Aorta (tissue), 5 donors: ENCODE measurements around the gene ACOT12. TPM values are rescaled to one million over a fixed set of nuclear protein-coding genes. Genes with fewer than 3 reads are reported as not detected.
A peak's percentile ranks its signal among the peaks of the same experiment; 100 is the strongest.

Source experiments
- ATAC-seq: fragments of 200-7000 bp; cut with Tn5 transposase; one replicate; pipeline ENCODE4 v1.9.1; 2022; ENCODE audit warnings: moderate library complexity; ENCODE audit not compliant: low FRiP score
- DNase-seq, 2 donors: peaks; one replicate each; pipeline ENCODE4 v3.0.0-alpha.2; 2020
- H3K27ac ChIP-seq, 2 donors: one replicate each; pipeline ENCODE4 v1.5.1; 2013; ENCODE audit warnings: low read length in 2 of 2, mild to moderate bottlenecking in 2 of 2, moderate library complexity in 2 of 2, control low read depth in 1 of 2, inconsistent platforms in 1 of 2, low read depth in 1 of 2
- H3K27me3 ChIP-seq, 2 donors: one replicate each; pipeline ENCODE4 v1.6.1; 2013; ENCODE audit warnings: control low read depth in 1 of 2, low read length in 1 of 2, mild to moderate bottlenecking in 1 of 2, moderate library complexity in 1 of 2; ENCODE audit not compliant: insufficient read depth in 2 of 2, control insufficient read depth in 1 of 2
- H3K36me3 ChIP-seq, 2 donors: one replicate each; pipeline ENCODE4 v1.6.1; 2013; ENCODE audit warnings: control low read depth in 1 of 2, low read length in 1 of 2, mild to moderate bottlenecking in 1 of 2; ENCODE audit not compliant: insufficient read depth in 2 of 2, control insufficient read depth in 1 of 2
- H3K4me1 ChIP-seq, 2 donors: one replicate each; pipeline ENCODE4 v1.6.1; 2013; ENCODE audit warnings: low read length in 2 of 2, control low read depth in 1 of 2, mild to moderate bottlenecking in 1 of 2, moderate library complexity in 1 of 2; ENCODE audit not compliant: insufficient read depth in 2 of 2, control insufficient read depth in 1 of 2
- H3K4me3 ChIP-seq, 2 donors: one replicate each; pipeline ENCODE4 v1.5.1; 2013; ENCODE audit warnings: low read length in 2 of 2, control low read depth in 1 of 2, mild to moderate bottlenecking in 1 of 2
- H3K9me3 ChIP-seq: one replicate; pipeline ENCODE4 v1.6.1; 2013; ENCODE audit warnings: mild to moderate bottlenecking, low read length; ENCODE audit not compliant: control insufficient read depth
- WGBS, 2 donors: extraction: QIAGEN DNeasy Blood & Tissue Kit; methylation state at CpG; one replicate each; pipeline ENCODE4 v1.1.7; 2013; 5-methylcytosine and 5-hydroxymethylcytosine counted together
- intact Hi-C, 2 donors: fragments of 100-400 bp; cut with DNase I; formaldehyde crosslinking; loops; one replicate each; pipeline versions ENCODE4 v1.14.2 to v1.15.0; 2022
- long read RNA-seq, 2 donors: library from polyadenylated mRNA; unstranded; transcript quantifications; one replicate each; pipeline ENCODE4 v2.0.0, GENCODE V29; 2020 to 2021
- polyA plus RNA-seq, 2 donors: library from polyadenylated mRNA; stranded (reverse); fragments of 200-250 nt; gene quantifications; one replicate each; pipeline ENCODE4 v1.2.3, GENCODE V29; 2013
- total RNA-seq, 2 donors: library from RNA; stranded (reverse); fragmentation: NEBNext Ultra II Directional; extraction: Animal tissue kit (Norgen Biotek cat#: 25700); gene quantifications; one replicate each; pipeline ENCODE4 v1.2.1, GENCODE V29; 2021
- donor health status: healthy with polysubstance abuse.
- donor health status: Bipolar disorder and iron deficiency.
- donor health status: DM: no; HTN: no; CAD: no.
- donor health status: DM: no; HTN: no; CAD: no.
- donor health status: DM: yes; HTN: yes; CAD: no.

ACOT12 gene
- total RNA-seq, result under 1 TPM; 0.18 to 0.45 TPM
- not detected for polyA plus RNA-seq
- long read RNA-seq, donor 1, result 0 reads
- long read RNA-seq, donor 2, result 0 reads

- DNase-seq (peak in 1 of 2 donors; percentile 77), ATAC-seq (no peak)
- H3K36me3 ChIP-seq, result no peaks in the 10 kb centered on the region
- no peaks in the 10 kb centered on the region for H3K4me1 ChIP-seq
- no peaks in the 10 kb centered on the region for H3K27me3 ChIP-seq
- H3K4me3 ChIP-seq, result peak within 1 kb of the TSS; percentile 1 to 12
- H3K27ac ChIP-seq, result no peak within 1 kb of the TSS
- 2 to 3% methylated on average over 52 to 77 of the region's 77 CpGs for WGBS, 2 donors
- intact Hi-C loops, result no loop called here
- H3K9me3 ChIP-seq, result peaks cover 2% of the 10 kb centered on the region
Measured at GRCh38 chr5:81393783-81394718, at the start of gene ACOT12. Gene ACOT12 (minus strand): TSS chr5:81394134. CDS start chr5:81394114, 20 bp downstream.

- no peaks in the 10 kb centered on the region for H3K4me1 ChIP-seq
- no peaks in the 10 kb centered on the region for H3K27me3 ChIP-seq
- no peak overlapping the region for H3K4me3 ChIP-seq
- no peaks in the 10 kb centered on the region for H3K36me3 ChIP-seq
- 94 to 95% methylated on average over 6 of the region's 6 CpGs for WGBS, 2 donors
- DNase-seq (no peak), ATAC-seq (no peak)
- H3K9me3 ChIP-seq, result no peaks in the 10 kb centered on the region
- intact Hi-C loops, result no loop called here
- H3K27ac ChIP-seq, result no peak overlapping the region
Measured at GRCh38 chr5:81435023-81435422, 41.1 kb upstream of the ACOT12 start.

GRCh38 chr5:81429985-81430384, 36.1 kb upstream of the ACOT12 start:
- no peaks in the 10 kb centered on the region for H3K27me3 ChIP-seq
- intact Hi-C loops, result loop anchor here (5.0 kb wide), 2 partner anchors 422 to 737 kb away; no protein-coding TSS in a partner anchor
- no peaks in the 10 kb centered on the region for H3K4me1 ChIP-seq
- H3K9me3 ChIP-seq, result no peaks in the 10 kb centered on the region
- ATAC-seq (no peak), DNase-seq (no peak)
- H3K4me3 ChIP-seq, result no peak overlapping the region
- H3K36me3 ChIP-seq, result no peaks in the 10 kb centered on the region
- no peak overlapping the region for H3K27ac ChIP-seq

GRCh38 chr5:81429363-81429762, 35.4 kb upstream of the ACOT12 start:
- WGBS, 2 donors, result 66 to 75% methylated on average over 3 of the region's 3 CpGs

GRCh38 chr5:81428861-81429260, 34.9 kb upstream of the ACOT12 start:
- no peaks in the 10 kb centered on the region for H3K9me3 ChIP-seq
- DNase-seq, result no peak
- H3K27ac ChIP-seq, result no peak overlapping the region
- H3K36me3 ChIP-seq, result no peaks in the 10 kb centered on the region
- H3K27me3 ChIP-seq, result no peaks in the 10 kb centered on the region
- ATAC-seq, result no peak
- no peaks in the 10 kb centered on the region for H3K4me1 ChIP-seq
- no peak overlapping the region for H3K4me3 ChIP-seq
- intact Hi-C loops, result loop anchor here (5.0 kb wide), 2 partner anchors 423 to 738 kb away; no protein-coding TSS in a partner anchor

More at GRCh38 chr5:81429363-81429762, 35.4 kb upstream of the ACOT12 start:
- ATAC-seq (no peak), DNase-seq (no peak)
- no peak overlapping the region for H3K4me3 ChIP-seq
- H3K27ac ChIP-seq, result no peak overlapping the region
- no peaks in the 10 kb centered on the region for H3K9me3 ChIP-seq
- H3K27me3 ChIP-seq, result no peaks in the 10 kb centered on the region
- H3K36me3 ChIP-seq, result no peaks in the 10 kb centered on the region
- intact Hi-C loops, result loop anchor here (5.0 kb wide), 2 partner anchors 423 to 738 kb away; no protein-coding TSS in a partner anchor
- no peaks in the 10 kb centered on the region for H3K4me1 ChIP-seq

GRCh38 chr5:81428446-81428845, 34.5 kb upstream of the ACOT12 start:
- H3K36me3 ChIP-seq, result no peaks in the 10 kb centered on the region
- intact Hi-C loops, result loop anchor here (5.0 kb wide), 2 partner anchors 424 to 739 kb away; no protein-coding TSS in a partner anchor
- H3K27ac ChIP-seq, result no peak overlapping the region
- ATAC-seq (no peak), DNase-seq (no peak)
- H3K4me3 ChIP-seq, result no peak overlapping the region
- no peaks in the 10 kb centered on the region for H3K9me3 ChIP-seq
- H3K27me3 ChIP-seq, result no peaks in the 10 kb centered on the region
- H3K4me1 ChIP-seq, result no peaks in the 10 kb centered on the region
- 77 to 87% methylated on average over 3 of the region's 3 CpGs for WGBS, 2 donors

- no peak overlapping the region for H3K27ac ChIP-seq
- no peak for ATAC-seq
- no peaks in the 10 kb centered on the region for H3K9me3 ChIP-seq
- H3K4me1 ChIP-seq, result no peaks in the 10 kb centered on the region
- DNase-seq, result no peak
- WGBS, 2 donors, result 96 to 97% methylated on average over 1 of the region's 1 CpG
- intact Hi-C loops, result loop anchor here (5.0 kb wide), 2 partner anchors 425 to 740 kb away; no protein-coding TSS in a partner anchor
- no peak overlapping the region for H3K4me3 ChIP-seq
- H3K36me3 ChIP-seq, result no peaks in the 10 kb centered on the region
- H3K27me3 ChIP-seq, result no peaks in the 10 kb centered on the region
Measured at GRCh38 chr5:81427566-81427965, 33.6 kb upstream of the ACOT12 start.

GRCh38 chr5:81426359-81427030, 32.6 kb upstream of the ACOT12 start:
- Histone ChIP-seq H3K27ac (peak overlapping the region in 1 of 2 donors; percentile 64), H3K4me1 (no peaks in the 10 kb centered on the region), H3K9me3 (no peaks in the 10 kb centered on the region), H3K36me3 (no peaks in the 10 kb centered on the region), H3K4me3 (no peak overlapping the region), H3K27me3 (no peaks in the 10 kb centered on the region)
- ATAC-seq, result no peak
- no peak for DNase-seq
- WGBS, 2 donors, result 39% methylated on average over 3 of the region's 3 CpGs
- intact Hi-C loops, result loop anchor here (5.0 kb wide), 2 partner anchors 426 to 741 kb away; no protein-coding TSS in a partner anchor
